Prostate gland (tissue), 2 donors: ENCODE results near the gene UCHL1. TPM values are rescaled to one million over a fixed set of nuclear protein-coding genes. Genes with fewer than 3 reads are reported as not detected.

Source experiments
- DNase-seq: peaks from one replicate; pipeline ENCODE4 v3.0.0-alpha.2; 2019; ENCODE audit warnings: low spot score
- H3K27ac ChIP-seq, 2 donors: fragments of 200-600 bp; sonication (generic); 2 replicates each; pipeline ENCODE4 v1.5.1; 2017 to 2019
- H3K27me3 ChIP-seq: fragments of 200-600 bp; sonication (generic); replicated peaks from 2 replicates; pipeline ENCODE4 v1.5.1; 2019; ENCODE audit not compliant: insufficient read depth
- H3K36me3 ChIP-seq, 2 donors: fragments of 200-600 bp; sonication (generic); 1 replicate in 1 of 2; 2 replicates in 1 of 2; pipeline versions ENCODE4 v1.5.1 to v1.8.1; 2017 to 2019
- H3K4me1 ChIP-seq: fragments of 200-600 bp; sonication (generic); replicated peaks from 2 replicates; pipeline ENCODE4 v1.5.1; 2019
- H3K4me3 ChIP-seq, 2 donors: fragments of 200-600 bp; sonication (generic); 2 replicates each; pipeline ENCODE4 v1.5.1; 2017 to 2019
- H3K9me3 ChIP-seq: fragments of 200-600 bp; sonication (generic); 2 replicates; pipeline ENCODE4 v1.5.1; 2017
- POLR2A ChIP-seq: fragments of 450-650 bp; IDR thresholded peaks from one replicate; pipeline ENCODE4 v1.6.1; 2016; ENCODE audit warnings: antibody characterized with exemption, mild to moderate bottlenecking
- POLR2AphosphoS5 ChIP-seq: sonication (generic); formaldehyde crosslinking; IDR thresholded peaks from one replicate; pipeline ENCODE4 v1.6.1; 2017; ENCODE audit warnings: antibody characterized with exemption
- WGBS: methylation state at CpG from one replicate; pipeline ENCODE4 v1.1.5; 2018; 5-methylcytosine and 5-hydroxymethylcytosine counted together
- intact Hi-C: fragments of 100-400 bp; cut with DNase I; formaldehyde crosslinking; loops from one replicate; pipeline ENCODE4 v1.14.2; 2022
- total RNA-seq, 2 donors: library from RNA; depleted of rRNA; stranded (reverse); fragments of >200 nt; gene quantifications; one replicate each; pipeline ENCODE4 v1.1.0, GENCODE V29; 2016
- TF ChIP-seq, protein P1 (sequence below), 4 experiments: fragments of 200-600 bp in 2 of 4; fragments of 450-650 bp in 2 of 4; sonication (generic) in 2 of 4; IDR thresholded peaks; 1 replicate in 3 of 4; 2 replicates in 1 of 4; pipeline ENCODE4 v1.5.1; 2016 to 2019; ENCODE audit warnings: antibody characterized with exemption in 4 of 4, mild to moderate bottlenecking in 2 of 4, moderate library complexity in 2 of 4

The UCHL1 gene
- total RNA-seq, 2 donors from 2014 or later, result 11.6 to 61.5 TPM

DNA sequence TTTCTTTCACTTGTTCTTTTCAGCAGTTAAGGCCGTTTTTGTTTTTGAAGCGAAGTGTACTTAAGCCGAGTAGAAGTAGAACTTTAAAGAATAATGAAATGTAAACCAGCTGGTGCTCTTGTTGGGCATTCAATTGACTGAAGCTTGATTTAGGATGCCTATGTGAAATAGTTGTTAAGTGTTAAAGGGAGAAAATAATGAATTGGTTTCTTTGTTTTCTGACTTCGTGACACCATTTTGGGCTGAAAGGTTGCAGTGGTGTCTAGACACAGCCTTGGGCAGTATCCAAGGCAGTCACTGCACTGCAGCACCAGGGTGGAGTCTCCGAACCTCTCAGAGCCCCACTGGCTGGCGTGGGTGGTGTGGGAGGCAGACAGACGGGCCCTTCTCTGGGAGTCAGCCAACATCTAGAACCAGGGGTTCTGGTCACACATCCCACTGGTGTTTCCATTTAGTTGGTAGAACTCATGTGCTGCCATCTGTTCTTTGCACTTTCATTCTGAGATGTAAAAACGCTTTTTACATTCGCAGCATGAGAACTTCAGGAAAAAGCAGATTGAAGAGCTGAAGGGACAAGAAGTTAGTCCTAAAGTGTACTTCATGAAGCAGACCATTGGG, 3.5 kb downstream of the UCHL1 start:
- no peak overlapping the region for H3K4me3 ChIP-seq
- intact Hi-C loops, result loop anchor here (5.0 kb wide), 1 partner anchor 627 kb away; no protein-coding TSS in a partner anchor
- H3K4me1 ChIP-seq, result no peaks in the 10 kb centered on the region

DNA sequence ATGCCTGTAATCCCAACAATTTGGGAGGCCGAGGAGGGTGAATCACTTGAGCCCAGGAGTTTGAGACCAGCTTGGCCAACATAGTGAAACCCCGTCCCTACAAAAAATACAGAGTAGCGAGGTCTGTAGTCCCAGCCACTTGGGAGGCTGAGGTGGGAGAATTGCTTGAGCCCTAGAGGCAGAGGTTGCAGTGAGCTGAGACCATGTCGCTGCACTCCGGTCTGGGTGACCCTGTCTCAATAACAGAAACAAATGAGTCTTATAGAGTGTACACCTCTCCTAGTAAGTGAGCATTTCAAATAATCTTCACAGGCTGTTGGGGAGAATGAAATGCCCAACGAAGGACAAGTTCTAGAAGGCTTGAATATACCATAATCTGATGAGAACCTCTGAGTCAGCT, 5.5 kb downstream of the UCHL1 start:
- Histone ChIP-seq H3K4me1 (no peaks in the 10 kb centered on the region), H3K36me3 (no peaks in the 10 kb centered on the region), H3K27me3 (no peaks in the 10 kb centered on the region), H3K9me3 (no peaks in the 10 kb centered on the region), H3K27ac (no peak overlapping the region), H3K4me3 (no peak overlapping the region)
- intact Hi-C loops, result loop anchor here (5.0 kb wide), 1 partner anchor 625 kb away; no protein-coding TSS in a partner anchor
- TF ChIP-seq POLR2A (no peak), POLR2AphosphoS5 (no peak)
- TF ChIP-seq, protein P1, sequence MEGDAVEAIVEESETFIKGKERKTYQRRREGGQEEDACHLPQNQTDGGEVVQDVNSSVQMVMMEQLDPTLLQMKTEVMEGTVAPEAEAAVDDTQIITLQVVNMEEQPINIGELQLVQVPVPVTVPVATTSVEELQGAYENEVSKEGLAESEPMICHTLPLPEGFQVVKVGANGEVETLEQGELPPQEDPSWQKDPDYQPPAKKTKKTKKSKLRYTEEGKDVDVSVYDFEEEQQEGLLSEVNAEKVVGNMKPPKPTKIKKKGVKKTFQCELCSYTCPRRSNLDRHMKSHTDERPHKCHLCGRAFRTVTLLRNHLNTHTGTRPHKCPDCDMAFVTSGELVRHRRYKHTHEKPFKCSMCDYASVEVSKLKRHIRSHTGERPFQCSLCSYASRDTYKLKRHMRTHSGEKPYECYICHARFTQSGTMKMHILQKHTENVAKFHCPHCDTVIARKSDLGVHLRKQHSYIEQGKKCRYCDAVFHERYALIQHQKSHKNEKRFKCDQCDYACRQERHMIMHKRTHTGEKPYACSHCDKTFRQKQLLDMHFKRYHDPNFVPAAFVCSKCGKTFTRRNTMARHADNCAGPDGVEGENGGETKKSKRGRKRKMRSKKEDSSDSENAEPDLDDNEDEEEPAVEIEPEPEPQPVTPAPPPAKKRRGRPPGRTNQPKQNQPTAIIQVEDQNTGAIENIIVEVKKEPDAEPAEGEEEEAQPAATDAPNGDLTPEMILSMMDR (IDR thresholded peaks at IDR 0.05), result no peak
- WGBS, result 96% methylated on average over 6 of the region's 6 CpGs
- no peak for DNase-seq

More for the DNA sequence above, 3.5 kb downstream of the UCHL1 start:
- DNase-seq, result no peak
- H3K27ac ChIP-seq, result no peak overlapping the region
- TF ChIP-seq POLR2AphosphoS5 (no peak), POLR2A (no peak)
- TF ChIP-seq, protein P1 (IDR thresholded peaks at IDR 0.05), result no peak
- H3K36me3 ChIP-seq, result no peaks in the 10 kb centered on the region
- WGBS, result 93% methylated on average over 9 of the region's 9 CpGs
- no peaks in the 10 kb centered on the region for H3K9me3 ChIP-seq
- H3K27me3 ChIP-seq, result no peaks in the 10 kb centered on the region

GRCh38 chr4:41264212-41264611, 7.5 kb downstream of the UCHL1 start:
- H3K36me3 ChIP-seq, result no peaks in the 10 kb centered on the region
- no peak for DNase-seq
- TF ChIP-seq, protein P1 (IDR thresholded peaks at IDR 0.05), result no peak
- TF ChIP-seq POLR2AphosphoS5 (no peak), POLR2A (no peak)
- H3K4me1 ChIP-seq, result no peaks in the 10 kb centered on the region
- no peaks in the 10 kb centered on the region for H3K9me3 ChIP-seq
- intact Hi-C loops, result loop anchor here (5.0 kb wide), 1 partner anchor 623 kb away; no protein-coding TSS in a partner anchor
- no peaks in the 10 kb centered on the region for H3K27me3 ChIP-seq
- H3K27ac ChIP-seq, result no peak overlapping the region
- H3K4me3 ChIP-seq, result no peak overlapping the region
- 81% methylated on average over 1 of the region's 1 CpG for WGBS

DNA sequence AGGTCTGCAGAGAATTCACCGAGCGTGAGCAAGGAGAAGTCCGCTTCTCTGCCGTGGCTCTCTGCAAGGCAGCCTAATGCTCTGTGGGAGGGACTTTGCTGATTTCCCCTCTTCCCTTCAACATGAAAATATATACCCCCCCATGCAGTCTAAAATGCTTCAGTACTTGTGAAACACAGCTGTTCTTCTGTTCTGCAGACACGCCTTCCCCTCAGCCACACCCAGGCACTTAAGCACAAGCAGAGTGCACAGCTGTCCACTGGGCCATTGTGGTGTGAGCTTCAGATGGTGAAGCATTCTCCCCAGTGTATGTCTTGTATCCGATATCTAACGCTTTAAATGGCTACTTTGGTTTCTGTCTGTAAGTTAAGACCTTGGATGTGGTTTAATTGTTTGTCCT, 11.3 kb downstream of the UCHL1 start:
- H3K4me1 ChIP-seq, result no peaks in the 10 kb centered on the region
- TF ChIP-seq, protein P1 (IDR thresholded peaks at IDR 0.05), result no peak
- no peak for TF ChIP-seq POLR2AphosphoS5
- TF ChIP-seq POLR2A, result no peak
- no peaks in the 10 kb centered on the region for H3K27me3 ChIP-seq
- H3K36me3 ChIP-seq, result no peaks in the 10 kb centered on the region
- H3K9me3 ChIP-seq, result no peaks in the 10 kb centered on the region
- intact Hi-C loops, result no loop called here
- WGBS, result 90% methylated on average over 7 of the region's 7 CpGs
- no peak overlapping the region for H3K4me3 ChIP-seq
- no peak overlapping the region for H3K27ac ChIP-seq
- DNase-seq, result no peak
